Tibial nerve (tissue), 4 donors: ENCODE results near the gene THEM4.

ENCODE experiments used
- CTCF ChIP-seq, 5 experiments: fragments of 200-600 bp in 3 of 5; fragments of 450-650 bp in 2 of 5; sonication (generic) in 3 of 5; IDR thresholded peaks; one replicate each; pipeline ENCODE4 v1.5.1; 2016 to 2019; ENCODE audit warnings: antibody characterized with exemption in 5 of 5, mild to moderate bottlenecking in 3 of 5, moderate library complexity in 2 of 5
- EP300 ChIP-seq, 2 donors: sonication (generic); formaldehyde crosslinking; IDR thresholded peaks; one replicate each; pipeline ENCODE4 v1.6.1; 2017; ENCODE audit warnings: antibody characterized with exemption in 2 of 2, mild to moderate bottlenecking in 1 of 2
- POLR2A ChIP-seq, 2 donors: fragments of 450-650 bp; IDR thresholded peaks; one replicate each; pipeline ENCODE4 v1.6.1; 2017; ENCODE audit warnings: antibody characterized with exemption in 2 of 2, mild to moderate bottlenecking in 2 of 2, moderate library complexity in 2 of 2

GRCh38 chr1:151935894-151936602 lies 26.7 kb upstream of the THEM4 start:
- TF ChIP-seq CTCF (IDR thresholded peaks at IDR 0.05) (no peak), POLR2A (IDR thresholded peaks at IDR 0.05) (no peak), EP300 (IDR thresholded peaks at IDR 0.05) (no peak)
